H1 (cell line): Measurements from ENCODE around the gene RAET1E. TPM values are rescaled to one million over a fixed set of nuclear protein-coding genes. Genes with fewer than 3 reads are reported as not detected.

Source experiments
- CTCF ChIA-PET: fragments of 300-600 bp; sonication (Branson Sonifier 250); formaldehyde crosslinking; loops from one replicate; lab custom pipeline; 2021; ENCODE audit not compliant: partially characterized antibody; lab: Charles Lee
- POLR2A ChIA-PET: fragments of 300-600 bp; sonication (Branson Sonifier 250); formaldehyde crosslinking; loops from one replicate; lab custom pipeline; 2021; ENCODE audit warnings: inconsistent platforms; ENCODE audit not compliant: partially characterized antibody; lab: Charles Lee
- DNase-seq, 2 experiments: peaks; one replicate each; pipeline versions ENCODE4 v3.0.0 to v3.0.0-alpha.2; 2010 to 2022; ENCODE audit warnings: low spot score in 2 of 2, low read depth in 1 of 2, mixed read lengths in 1 of 2
- FAIRE-seq: peaks from 2 replicates; lab custom pipeline; 2011; peaks lifted over from hg19 to GRCh38; lab: Jason Lieb, UNC
- H2AFZ ChIP-seq: 2 replicates; pipeline ENCODE4 v1.8.1; 2012; ENCODE audit warnings: low read length, inconsistent platforms
- H2AK5ac ChIP-seq: 2 replicates; pipeline ENCODE4 v1.6.1; 2013; ENCODE audit warnings: low read depth, low read length
- H2BK120ac ChIP-seq: replicated peaks from 2 replicates; pipeline ENCODE3; 2013; ENCODE audit warnings: low read depth, low read length, inconsistent platforms
- H2BK12ac ChIP-seq: 2 replicates; pipeline ENCODE4 v1.6.1; 2013; ENCODE audit warnings: low read depth, low read length
- H2BK15ac ChIP-seq: 2 replicates; pipeline ENCODE4 v1.6.1; 2013; ENCODE audit warnings: low read length
- H2BK20ac ChIP-seq: 2 replicates; pipeline ENCODE4 v1.6.1; 2013; ENCODE audit warnings: low read length
- H2BK5ac ChIP-seq: 2 replicates; pipeline ENCODE4 v1.6.1; 2013; ENCODE audit warnings: low read depth, low read length
- H3K14ac ChIP-seq: 2 replicates; pipeline ENCODE4 v1.6.1; 2013; ENCODE audit warnings: inconsistent platforms; ENCODE audit not compliant: insufficient read length
- H3K18ac ChIP-seq: 2 replicates; pipeline ENCODE4 v1.6.1; 2013; ENCODE audit warnings: low read length; ENCODE audit errors: extremely low read depth
- H3K23ac ChIP-seq: 2 replicates; pipeline ENCODE4 v1.6.1; 2013; ENCODE audit warnings: inconsistent platforms; ENCODE audit not compliant: insufficient read length
- H3K23me2 ChIP-seq: 2 replicates; pipeline ENCODE4 v1.6.1; 2013; ENCODE audit warnings: low read depth, low read length
- H3K27ac ChIP-seq: 2 replicates; pipeline ENCODE4 v1.6.1; 2011; ENCODE audit warnings: low read depth, low read length, inconsistent platforms
- H3K27me3 ChIP-seq, 4 experiments: replicated peaks in 1 of 4; 1 replicate in 1 of 4; 2 replicates in 3 of 4; pipeline versions ENCODE4 v1.6.1 to v1.8.1; 2011 to 2013; ENCODE audit warnings: low read length in 3 of 4, mild to moderate bottlenecking in 3 of 4, inconsistent platforms in 2 of 4, mixed read lengths in 2 of 4, moderate library complexity in 1 of 4; ENCODE audit not compliant: control insufficient read depth in 3 of 4, insufficient read depth in 3 of 4; ENCODE audit errors: extremely low read depth in 1 of 4
- H3K36me3 ChIP-seq, 4 experiments: 2 replicates each; pipeline versions ENCODE4 v1.6.1 to v1.8.1; 2011 to 2013; ENCODE audit warnings: mild to moderate bottlenecking in 4 of 4, low read length in 3 of 4, moderate library complexity in 2 of 4, control low read depth in 1 of 4, inconsistent platforms in 1 of 4; ENCODE audit not compliant: insufficient read depth in 4 of 4, control insufficient read depth in 2 of 4
- H3K4ac ChIP-seq: replicated peaks from 2 replicates; pipeline ENCODE3; 2013; ENCODE audit warnings: low read length, low read depth, mixed read lengths, inconsistent platforms; ENCODE audit not compliant: insufficient read length
- H3K4me1 ChIP-seq, 4 experiments: replicated peaks in 1 of 4; 1 replicate in 1 of 4; 2 replicates in 3 of 4; pipeline versions ENCODE4 v1.6.1 to v1.8.1; 2011 to 2013; ENCODE audit warnings: low read length in 3 of 4, inconsistent platforms in 2 of 4, mixed read lengths in 1 of 4; ENCODE audit not compliant: insufficient read depth in 4 of 4, control insufficient read depth in 3 of 4
- H3K4me2 ChIP-seq, 2 experiments: 2 replicates each; pipeline versions ENCODE4 v1.6.1 to v1.8.1; 2011 to 2013; ENCODE audit warnings: low read depth in 2 of 2, low read length in 2 of 2, control low read depth in 1 of 2, inconsistent platforms in 1 of 2, mild to moderate bottlenecking in 1 of 2; ENCODE audit not compliant: insufficient read depth in 1 of 2
- H3K4me3 ChIP-seq, 4 experiments: fragments of 200-600, 300-600 bp in 1 of 4; sonication (generic), shearing (Covaris generic), sonication (Bioruptor Twin) in 1 of 4; 2 replicates each; pipeline versions ENCODE4 v1.5.1 to v1.8.1; 2011 to 2016; ENCODE audit warnings: low read length in 4 of 4, low read depth in 3 of 4, control low read depth in 2 of 4, inconsistent platforms in 2 of 4, mild to moderate bottlenecking in 2 of 4, mixed read lengths in 1 of 4, moderate library complexity in 1 of 4; ENCODE audit not compliant: insufficient read depth in 2 of 4; ENCODE audit errors: extremely low read depth in 1 of 4
- H3K56ac ChIP-seq: replicated peaks from 2 replicates; pipeline ENCODE3; 2013; ENCODE audit warnings: low read depth, mild to moderate bottlenecking, mixed read lengths, low read length, inconsistent platforms; ENCODE audit not compliant: insufficient read length
- H3K79me1 ChIP-seq: 2 replicates; pipeline ENCODE4 v1.6.1; 2013; ENCODE audit warnings: low read depth, low read length, control low read depth
- H3K79me2 ChIP-seq, 2 experiments: 2 replicates each; pipeline versions ENCODE4 v1.6.1 to v1.8.1; 2012 to 2013; ENCODE audit warnings: low read length in 2 of 2, mild to moderate bottlenecking in 2 of 2, inconsistent platforms in 1 of 2; ENCODE audit not compliant: insufficient read depth in 2 of 2, control insufficient read depth in 1 of 2
- H3K9ac ChIP-seq, 4 experiments: replicated peaks in 1 of 4; 1 replicate in 1 of 4; 2 replicates in 3 of 4; pipeline versions ENCODE4 v1.6.1 to v1.8.1; 2011 to 2013; ENCODE audit warnings: low read depth in 3 of 4, low read length in 3 of 4, control low read depth in 2 of 4, mild to moderate bottlenecking in 2 of 4, moderate library complexity in 2 of 4, inconsistent platforms in 1 of 4; ENCODE audit errors: extremely low read depth in 1 of 4
- H3K9me3 ChIP-seq, 2 experiments: 2 replicates each; pipeline versions ENCODE4 v1.6.1 to v1.8.1; 2012 to 2013; ENCODE audit warnings: mild to moderate bottlenecking in 2 of 2, moderate library complexity in 2 of 2, control low read depth in 1 of 2, inconsistent platforms in 1 of 2, low read depth in 1 of 2, low read length in 1 of 2, mixed read lengths in 1 of 2; ENCODE audit not compliant: insufficient read depth in 2 of 2
- H4K20me1 ChIP-seq, 2 experiments: replicated peaks in 1 of 2; 2 replicates each; pipeline versions ENCODE3 to v1.8.1; 2011 to 2013; ENCODE audit warnings: inconsistent platforms in 2 of 2, low read length in 2 of 2, mild to moderate bottlenecking in 1 of 2; ENCODE audit not compliant: insufficient read depth in 2 of 2, control insufficient read depth in 1 of 2
- H4K5ac ChIP-seq: 2 replicates; pipeline ENCODE4 v1.6.1; 2013; ENCODE audit warnings: low read length, low read depth, mixed read lengths, inconsistent platforms; ENCODE audit not compliant: insufficient read length
- H4K8ac ChIP-seq: 2 replicates; pipeline ENCODE4 v1.8.0; 2013; ENCODE audit warnings: mild to moderate bottlenecking, moderate library complexity, low read length, inconsistent platforms; ENCODE audit not compliant: insufficient read depth; ENCODE audit errors: extremely low read depth
- H4K91ac ChIP-seq: replicated peaks from 2 replicates; pipeline ENCODE3; 2013; ENCODE audit warnings: low read length, mixed read lengths, inconsistent platforms; ENCODE audit not compliant: insufficient read length
- GTF2F1 ChIP-seq: IDR thresholded peaks from 2 replicates; pipeline ENCODE4 v1.6.1; 2012; ENCODE audit warnings: low read depth, low read length, improper control_type of control experiment, borderline replicate concordance
- HDAC6 ChIP-seq: IDR thresholded peaks from one replicate; pipeline ENCODE4 v1.7.1; 2012; ENCODE audit warnings: low read depth, mild to moderate bottlenecking, inconsistent platforms, low read length, moderate library complexity
- KDM1A ChIP-seq: fragments of 200-600, 300-600 bp; sonication (generic); IDR thresholded peaks from 2 replicates; pipeline ENCODE4 v1.7.1; 2016; ENCODE audit warnings: mild to moderate bottlenecking, low read length, borderline replicate concordance
- MAFK ChIP-seq: IDR thresholded peaks from 2 replicates; pipeline ENCODE4 v1.6.1; 2012; ENCODE audit warnings: low read depth, mild to moderate bottlenecking, improper control_type of control experiment, low read length
- SIN3A ChIP-seq, 2 experiments: IDR thresholded peaks in 1 of 2; conservative IDR thresholded peaks in 1 of 2; 2 replicates each; pipeline ENCODE4 v1.6.1; 2011 to 2012; ENCODE audit warnings: low read length in 2 of 2, improper control_type of control experiment in 1 of 2, low read depth in 1 of 2, mild to moderate bottlenecking in 1 of 2
- SP2 ChIP-seq: IDR thresholded peaks from 2 replicates; pipeline ENCODE4 v1.6.1; 2012; ENCODE audit warnings: mild to moderate bottlenecking, low read length, inconsistent platforms
- TCF12 ChIP-seq: IDR thresholded peaks from 2 replicates; pipeline ENCODE4 v1.6.1; 2011; ENCODE audit warnings: low read depth, mild to moderate bottlenecking, low read length
- WGBS, 2 experiments: shearing (Covaris generic) in 1 of 2; methylation state at CpG; one replicate each; pipeline versions ENCODE4 v1.1.6 to v1.1.7; 2013 to 2015; ENCODE audit warnings: low lambda C conversion rate in 2 of 2, mixed read lengths in 2 of 2, inconsistent platforms in 1 of 2, low coverage in 1 of 2, missing lambda C conversion rate in 1 of 2; ENCODE audit not compliant: insufficient replicate concordance in 2 of 2, insufficient coverage in 1 of 2, insufficient read length in 1 of 2; ENCODE audit errors: extremely low coverage in 1 of 2, missing lambda C conversion rate in 1 of 2; 5-methylcytosine and 5-hydroxymethylcytosine counted together
- polyA plus RNA-seq, 7 experiments: library from polyadenylated mRNA; depleted of rRNA in 3 of 7; stranded (reverse) in 5 of 7; unstranded in 2 of 7; fragments of >200 nt in 5 of 7; fragments of 200-250 nt in 2 of 7; gene quantifications; 1 replicate in 5 of 7; 2 replicates in 1 of 7; 4 replicates in 1 of 7; pipeline versions ENCODE4 v1.2.1 to v1.2.3, GENCODE V29; 2011 to 2013; ENCODE audit warnings: missing spikeins in 2 of 7, mixed read lengths in 2 of 7
- total RNA-seq: library from RNA; stranded (reverse); fragmentation: NEBNext Ultra II Directional; extraction: Animal tissue kit (Norgen Biotek cat#: 25700); gene quantifications from 2 replicates; pipeline ENCODE4 v1.2.1, GENCODE V29; 2021

RAET1E gene
- total and polyA plus RNA-seq, 2 of the 8 experiments (the other 6 are each of a cell fraction or from before 2014, with no cell fraction given), result not detected

DNA sequence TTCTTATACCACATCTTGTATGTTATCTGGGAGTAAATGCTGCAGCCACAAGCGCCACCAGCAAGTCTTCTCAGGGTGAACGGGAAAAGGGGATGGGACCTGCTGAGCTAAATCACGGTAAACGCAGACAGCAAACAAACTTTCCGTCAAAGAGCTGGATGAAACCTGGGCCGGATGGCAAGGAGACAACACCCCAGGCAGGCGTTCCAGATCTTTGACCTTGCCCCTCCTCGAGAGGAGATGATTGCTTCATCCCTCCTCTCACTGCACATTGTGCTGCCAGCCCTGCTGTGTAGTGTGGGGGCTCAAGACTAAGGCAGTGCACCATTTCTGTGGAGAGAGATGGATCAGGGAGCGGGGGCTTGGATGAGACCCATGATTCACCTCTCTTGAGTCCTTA, 9.8 kb downstream of the RAET1E start:
- H2BK15ac ChIP-seq, result no peak overlapping the region
- H3K4me3 ChIP-seq, result no peak overlapping the region
- POLR2A ChIA-PET, result interaction anchor here (0.5 kb wide), 1 partner anchor 432 kb away, joined by 3 read pairs; no protein-coding TSS in a partner anchor
- no peaks in the 10 kb centered on the region for H3K79me1 ChIP-seq
- no peak overlapping the region for H4K91ac ChIP-seq
- no peak overlapping the region for H3K56ac ChIP-seq
- no peak for DNase-seq
- TF ChIP-seq TCF12 (no peak), KDM1A (no peak), SP2 (no peak), MAFK (no peak), HDAC6 (no peak), SIN3A (conservative IDR thresholded peaks at IDR 0.05 in 1 of 2, IDR thresholded peaks at IDR 0.05 in 1 of 2; ENCODE audit: low read depth in 1 of 2, low read length in 2 of 2) (no peak), GTF2F1 (no peak)
- TF ChIP-seq, all 59 proteins: peak for 0
- H4K5ac ChIP-seq, result no peak overlapping the region
- H4K20me1 ChIP-seq, result no peaks in the 10 kb centered on the region
- no peak overlapping the region for H2AK5ac ChIP-seq
- no peak for FAIRE-seq
- H3K27me3 ChIP-seq, result no peaks in the 10 kb centered on the region; a peak in 1 of 7 replicates
- no peak overlapping the region for H3K18ac ChIP-seq
- CTCF ChIA-PET, result interaction anchor here (0.9 to 1.6 kb wide), 4 partner anchors 12 to 37 kb away, joined by 3 to 5 read pairs (median 4); no protein-coding TSS in a partner anchor
- H3K27ac ChIP-seq, result no peak overlapping the region
- H2BK120ac ChIP-seq, result no peak overlapping the region
- H3K4ac ChIP-seq, result no peak overlapping the region
- no peak overlapping the region for H2AFZ ChIP-seq
- no peaks in the 10 kb centered on the region; a peak in 1 of 7 replicates for H3K4me1 ChIP-seq
- H3K4me2 ChIP-seq, result no peak overlapping the region
- H3K79me2 ChIP-seq, result no peaks in the 10 kb centered on the region
- no peaks in the 10 kb centered on the region; the same call in 1 of the 2 replicates for H3K23me2 ChIP-seq
- H3K9ac ChIP-seq, result no peak overlapping the region
- H3K36me3 ChIP-seq, result no peaks in the 10 kb centered on the region
- H4K8ac ChIP-seq, result no peak overlapping the region; the same call in 1 of the 2 replicates
- no peak overlapping the region for H2BK20ac ChIP-seq
- no peak overlapping the region for H2BK12ac ChIP-seq
- no peak overlapping the region for H3K14ac ChIP-seq
- no peak overlapping the region for H2BK5ac ChIP-seq
- H3K23ac ChIP-seq, result no peak overlapping the region
- no peaks in the 10 kb centered on the region for H3K9me3 ChIP-seq
- 93% methylated on average over 9 of the region's 9 CpGs; no CpG with 5 or more reads in 1 of the 2 experiments for WGBS, 2 experiments
